Left forelimb (tissue), 1 donor: Measurements from ENCODE around the gene UTF1.

Experiments
- DNase-seq: peaks from one replicate; pipeline ENCODE4 v3.0.0-alpha.2; 2018; ENCODE audit warnings: low spot score

The UTF1 gene

GRCh38 chr10:133230044-133230361, at the start of gene UTF1:
Gene UTF1 (plus strand): TSS chr10:133230217. CDS start chr10:133230289, 72 bp downstream.
- no peak for DNase-seq

GRCh38 chr10:133180965-133181639, 48.9 kb upstream of the UTF1 start:
- DNase-seq = no peak

- no peak for DNase-seq
These were observed 47.8 kb upstream of the UTF1 start for GRCh38 chr10:133182190-133182589.

- DNase-seq = no peak
These were observed 47.0 kb upstream of the UTF1 start for GRCh38 chr10:133182791-133183645.

GRCh38 chr10:133183646-133184378, 46.2 kb upstream of the UTF1 start:
- no peak for DNase-seq

GRCh38 chr10:133184591-133185244, 45.3 kb upstream of the UTF1 start:
- DNase-seq = no peak

GRCh38 chr10:133185421-133185820, 44.6 kb upstream of the UTF1 start:
- no peak for DNase-seq

GRCh38 chr10:133185916-133186315, 44.1 kb upstream of the UTF1 start:
- DNase-seq = no peak

- no peak for DNase-seq
These were observed 43.5 kb upstream of the UTF1 start for GRCh38 chr10:133186416-133187090.

- DNase-seq = no peak
These were observed 42.7 kb upstream of the UTF1 start for GRCh38 chr10:133187091-133187905.

GRCh38 chr10:133187906-133188681, 41.9 kb upstream of the UTF1 start:
- no peak for DNase-seq

GRCh38 chr10:133189256-133189655, 40.8 kb upstream of the UTF1 start:
- no peak for DNase-seq

- DNase-seq = no peak
These were observed 40.3 kb upstream of the UTF1 start for GRCh38 chr10:133189726-133190125.

GRCh38 chr10:133190225-133190624, 39.8 kb upstream of the UTF1 start:
- DNase-seq = no peak

- DNase-seq = no peak
These were observed 38.4 kb upstream of the UTF1 start for GRCh38 chr10:133191651-133192050.

GRCh38 chr10:133194151-133194550, 35.9 kb upstream of the UTF1 start:
- no peak for DNase-seq

- no peak for DNase-seq
These were observed 34.9 kb upstream of the UTF1 start for GRCh38 chr10:133195096-133195495.

GRCh38 chr10:133195611-133196010, 34.4 kb upstream of the UTF1 start:
- DNase-seq = no peak

- DNase-seq = no peak
These were observed 33.6 kb upstream of the UTF1 start for GRCh38 chr10:133196221-133196915.
